ENCODE results near the gene ARID4B. TPM values are rescaled to one million over a fixed set of nuclear protein-coding genes. Genes with fewer than 3 reads are reported as not detected.

Gene ARID4B
- total RNA-seq, 1 experiment from 2014 or later, result 43.6 TPM

DNA sequence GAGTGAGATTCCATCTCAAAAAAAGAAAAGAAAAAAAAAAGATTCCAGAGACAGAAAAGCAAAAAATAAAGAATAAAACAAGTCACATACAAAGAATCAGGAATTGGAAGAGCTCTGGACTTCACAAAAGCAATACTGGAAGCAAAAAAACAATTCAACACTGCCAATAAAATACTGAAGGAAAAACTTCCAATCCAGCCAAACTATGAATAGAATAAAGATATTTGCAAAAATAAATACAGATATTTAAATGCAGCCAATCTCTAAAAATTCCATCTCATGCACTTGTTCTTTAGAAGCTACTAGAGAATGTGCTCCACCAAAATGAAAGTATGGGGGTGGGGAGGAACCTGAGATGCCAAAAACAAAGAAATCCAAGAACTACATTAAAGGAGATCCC, 137.5 kb downstream of the ARID4B start:
- H3K36me3 ChIP-seq (ENCODE audit: insufficient read depth, low read length), result peaks cover 27% of the 10 kb centered on the region; the same call in 1 of the 2 replicates

DNA sequence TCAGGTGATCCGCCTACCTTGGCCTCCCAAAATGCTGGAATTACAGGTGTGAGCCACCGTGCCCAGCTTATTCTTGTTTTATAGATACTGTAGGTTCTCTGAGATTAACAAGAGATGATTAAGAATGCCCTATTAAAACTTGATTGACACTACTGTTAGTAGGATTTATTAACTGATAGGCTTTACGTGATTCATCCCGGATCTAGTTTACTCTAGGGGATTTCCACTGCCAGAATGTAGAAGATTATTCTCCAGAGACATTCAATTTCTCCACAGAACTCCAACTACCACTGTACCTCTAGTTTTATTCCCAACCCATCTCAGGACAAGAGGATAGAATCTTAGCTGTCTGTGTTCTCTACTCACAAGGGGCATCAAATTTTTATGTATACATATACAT, 140.7 kb downstream of the ARID4B start:
- H3K4me2 ChIP-seq (ENCODE audit: low read depth, low read length, poor library complexity, severe bottlenecking), result no peak overlapping the region
- H3K27me3 ChIP-seq (ENCODE audit: low read length), result no peaks in the 10 kb centered on the region
- no peaks in the 10 kb centered on the region for H3K9me3 ChIP-seq (ENCODE audit: low read length)
- no peak overlapping the region for H2AFZ ChIP-seq (ENCODE audit: low read length)
- no peak overlapping the region for H3K9ac ChIP-seq (ENCODE audit: low read length)
- DNase-seq, result no peak
- H3K36me3 ChIP-seq (ENCODE audit: insufficient read depth, low read length), result peaks cover 12% of the 10 kb centered on the region; the same call in 1 of the 2 replicates
- no peak overlapping the region for H3K27ac ChIP-seq (ENCODE audit: low read length)
- H3K4me1 ChIP-seq (ENCODE audit: low read length), result no peaks in the 10 kb centered on the region
- peaks cover 31% of the 10 kb centered on the region for H3K79me2 ChIP-seq (ENCODE audit: low read length)
- H3K9me2 ChIP-seq (replicated peaks; ENCODE audit: insufficient read depth, low read length), result no peaks in the 10 kb centered on the region
- H3K4me3 ChIP-seq (ENCODE audit: low read length), result no peak overlapping the region
- no peaks in the 10 kb centered on the region for H4K20me1 ChIP-seq (ENCODE audit: insufficient read depth, low read depth, low read length)

More for the DNA sequence above, 137.5 kb downstream of the ARID4B start:
- Histone ChIP-seq H3K4me1 (ENCODE audit: low read length) (no peaks in the 10 kb centered on the region), H4K20me1 (ENCODE audit: insufficient read depth, low read depth, low read length) (no peaks in the 10 kb centered on the region), H3K4me2 (ENCODE audit: low read depth, low read length, poor library complexity, severe bottlenecking) (no peak overlapping the region), H3K79me2 (ENCODE audit: low read length) (peaks cover 39% of the 10 kb centered on the region), H3K4me3 (ENCODE audit: low read length) (no peak overlapping the region), H3K27me3 (ENCODE audit: low read length) (no peaks in the 10 kb centered on the region), H3K27ac (ENCODE audit: low read length) (no peak overlapping the region), H2AFZ (ENCODE audit: low read length) (no peak overlapping the region), H3K9me3 (ENCODE audit: low read length) (no peaks in the 10 kb centered on the region), H3K9ac (ENCODE audit: low read length) (no peak overlapping the region), H3K9me2 (replicated peaks; ENCODE audit: insufficient read depth, low read length) (no peaks in the 10 kb centered on the region)
- DNase-seq, result no peak

DNA sequence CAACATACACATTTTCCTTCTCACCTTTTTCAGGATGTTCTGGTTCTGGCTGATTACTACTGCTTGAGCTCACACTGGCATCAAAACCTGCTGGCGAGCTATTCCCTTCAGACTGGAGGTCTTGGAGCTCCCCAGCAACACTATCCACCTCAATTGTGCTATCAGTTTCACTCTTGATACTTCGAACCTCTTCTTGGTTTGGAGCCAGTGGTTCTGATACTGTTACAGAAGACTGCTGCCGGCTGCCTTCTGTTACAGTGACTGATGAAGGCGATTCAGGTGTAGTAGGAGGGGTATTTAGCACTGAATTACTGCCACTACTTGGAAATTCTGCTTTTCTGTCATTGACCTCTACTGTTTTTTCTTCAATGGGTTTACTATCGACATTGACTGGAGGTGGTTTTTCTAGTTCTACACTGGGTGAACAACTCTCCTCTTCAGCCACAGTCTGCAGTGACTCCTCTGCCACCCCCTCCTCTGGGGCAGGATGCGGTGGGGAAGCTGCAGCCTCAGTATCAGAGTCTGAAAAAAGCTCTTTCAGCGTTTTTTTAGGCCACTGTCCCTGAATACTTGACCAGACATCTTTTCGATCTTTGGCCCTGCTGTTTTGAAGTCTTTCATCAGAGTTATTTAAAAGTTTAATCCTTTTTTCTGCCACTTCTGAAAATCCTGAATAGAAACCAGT, 146.3 kb downstream of the ARID4B start:
- H3K27ac ChIP-seq (ENCODE audit: low read length), result no peak overlapping the region
- peaks cover 24% of the 10 kb centered on the region for H3K36me3 ChIP-seq (ENCODE audit: insufficient read depth, low read length)

DNA sequence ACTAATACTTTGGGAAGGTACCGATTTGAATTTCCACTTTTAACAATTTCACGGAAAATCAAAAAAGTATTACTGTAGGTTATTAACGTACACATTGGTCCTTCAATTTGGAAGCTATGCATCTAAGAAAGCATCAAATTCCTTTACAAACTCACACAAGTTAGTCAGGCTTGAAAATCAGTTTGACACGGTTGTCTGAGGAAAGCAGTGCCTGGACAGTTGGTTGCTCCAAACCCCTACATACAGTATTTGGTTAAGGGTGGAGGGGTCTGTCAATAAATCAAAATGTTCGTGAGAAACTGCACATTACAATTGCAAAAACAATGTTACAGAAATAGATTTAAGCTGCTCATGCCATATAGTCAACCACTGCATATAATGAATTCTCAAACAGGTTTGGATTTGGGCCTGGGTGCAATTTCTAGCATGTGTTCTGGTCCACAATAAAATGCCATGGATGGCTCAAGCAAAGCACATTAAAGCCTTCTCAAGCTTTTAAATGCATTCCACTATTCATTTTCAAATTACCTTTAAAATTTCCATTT, 147.0 kb downstream of the ARID4B start:
- Histone ChIP-seq H3K36me3 (ENCODE audit: insufficient read depth, low read length) (peaks cover 26% of the 10 kb centered on the region), H3K27ac (ENCODE audit: low read length) (no peak overlapping the region), H3K9me3 (ENCODE audit: low read length) (no peaks in the 10 kb centered on the region), H3K4me1 (ENCODE audit: low read length) (no peaks in the 10 kb centered on the region), H3K27me3 (ENCODE audit: low read length) (no peaks in the 10 kb centered on the region), H3K9me2 (replicated peaks; ENCODE audit: insufficient read depth, low read length) (no peaks in the 10 kb centered on the region), H4K20me1 (ENCODE audit: insufficient read depth, low read depth, low read length) (no peaks in the 10 kb centered on the region), H3K4me2 (ENCODE audit: low read depth, low read length, poor library complexity, severe bottlenecking) (no peak overlapping the region), H3K4me3 (ENCODE audit: low read length) (no peak overlapping the region), H3K9ac (ENCODE audit: low read length) (no peak overlapping the region), H2AFZ (ENCODE audit: low read length) (no peak overlapping the region), H3K79me2 (ENCODE audit: low read length) (peaks cover 25% of the 10 kb centered on the region)
- no peak for DNase-seq

More for the DNA sequence above, 146.3 kb downstream of the ARID4B start:
- Histone ChIP-seq H3K4me2 (ENCODE audit: low read depth, low read length, poor library complexity, severe bottlenecking) (no peak overlapping the region), H3K9ac (ENCODE audit: low read length) (no peak overlapping the region), H3K4me1 (ENCODE audit: low read length) (no peaks in the 10 kb centered on the region), H4K20me1 (ENCODE audit: insufficient read depth, low read depth, low read length) (no peaks in the 10 kb centered on the region), H3K9me3 (ENCODE audit: low read length) (no peaks in the 10 kb centered on the region), H3K27me3 (ENCODE audit: low read length) (no peaks in the 10 kb centered on the region), H3K9me2 (replicated peaks; ENCODE audit: insufficient read depth, low read length) (no peaks in the 10 kb centered on the region), H2AFZ (ENCODE audit: low read length) (no peak overlapping the region), H3K4me3 (ENCODE audit: low read length) (no peak overlapping the region), H3K79me2 (ENCODE audit: low read length) (peaks cover 25% of the 10 kb centered on the region)
- no peak for DNase-seq

DNA sequence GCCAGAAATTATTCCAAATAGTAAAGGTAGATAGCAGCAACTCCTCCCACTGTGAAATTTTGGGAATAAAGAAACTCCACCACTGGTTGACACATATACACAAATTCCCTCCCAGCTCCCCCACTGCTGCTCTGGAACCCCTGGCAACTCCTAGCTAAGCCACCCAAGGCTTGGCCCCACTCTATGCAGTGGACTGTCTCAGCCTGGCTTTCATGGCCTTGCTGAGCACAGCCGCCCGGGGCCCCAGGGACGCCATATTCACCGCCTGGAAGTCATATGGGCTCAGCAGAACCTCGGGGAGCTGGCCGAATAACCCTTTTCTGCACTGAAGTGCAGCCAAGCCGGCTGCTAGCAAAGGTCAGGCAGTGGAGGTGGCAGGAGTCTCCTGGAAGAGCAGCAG, 151.5 kb downstream of the ARID4B start:
- H3K27me3 ChIP-seq (ENCODE audit: low read length), result no peaks in the 10 kb centered on the region
- H3K9ac ChIP-seq (ENCODE audit: low read length), result no peak overlapping the region
- H3K4me2 ChIP-seq (ENCODE audit: low read depth, low read length, poor library complexity, severe bottlenecking), result no peak overlapping the region
- H3K36me3 ChIP-seq (ENCODE audit: insufficient read depth, low read length), result peaks cover 53% of the 10 kb centered on the region
- H4K20me1 ChIP-seq (ENCODE audit: insufficient read depth, low read depth, low read length), result no peaks in the 10 kb centered on the region
- no peaks in the 10 kb centered on the region for H3K4me1 ChIP-seq (ENCODE audit: low read length)
- peaks cover 27% of the 10 kb centered on the region for H3K79me2 ChIP-seq (ENCODE audit: low read length)
- no peak overlapping the region for H3K27ac ChIP-seq (ENCODE audit: low read length)
- DNase-seq, result no peak
- no peak overlapping the region for H2AFZ ChIP-seq (ENCODE audit: low read length)
- H3K9me2 ChIP-seq (replicated peaks; ENCODE audit: insufficient read depth, low read length), result no peaks in the 10 kb centered on the region
- H3K9me3 ChIP-seq (ENCODE audit: low read length), result no peaks in the 10 kb centered on the region
- no peak overlapping the region for H3K4me3 ChIP-seq (ENCODE audit: low read length)

DNA sequence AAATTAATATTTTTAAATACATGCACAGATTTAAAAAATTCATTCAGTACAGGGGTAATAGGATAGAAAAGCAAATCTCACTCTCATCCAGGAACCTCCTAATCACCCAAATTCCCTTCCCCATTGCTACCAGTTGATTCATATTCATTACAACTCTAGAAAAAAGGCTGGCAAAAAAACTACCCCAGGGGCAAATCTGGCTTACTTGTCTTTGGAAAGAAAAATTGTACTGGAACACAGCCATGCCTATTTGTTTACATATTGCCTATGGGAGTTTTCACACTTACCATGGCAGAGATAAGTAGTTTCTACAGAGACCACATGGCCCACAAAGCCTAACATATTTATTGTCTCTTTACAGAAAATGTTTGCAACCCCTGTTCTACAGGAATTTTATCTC, 158.0 kb downstream of the ARID4B start:
- Histone ChIP-seq H3K36me3 (ENCODE audit: insufficient read depth, low read length) (peaks cover 49% of the 10 kb centered on the region), H3K27ac (ENCODE audit: low read length) (no peak overlapping the region), H2AFZ (ENCODE audit: low read length) (no peak overlapping the region), H3K4me1 (ENCODE audit: low read length) (no peaks in the 10 kb centered on the region), H3K4me3 (ENCODE audit: low read length) (no peak overlapping the region), H3K9me3 (ENCODE audit: low read length) (no peaks in the 10 kb centered on the region), H3K9ac (ENCODE audit: low read length) (no peak overlapping the region), H4K20me1 (ENCODE audit: insufficient read depth, low read depth, low read length) (no peaks in the 10 kb centered on the region), H3K4me2 (ENCODE audit: low read depth, low read length, poor library complexity, severe bottlenecking) (no peak overlapping the region), H3K27me3 (ENCODE audit: low read length) (no peaks in the 10 kb centered on the region), H3K79me2 (ENCODE audit: low read length) (peaks cover 2% of the 10 kb centered on the region; the same call in 1 of the 2 replicates), H3K9me2 (replicated peaks; ENCODE audit: insufficient read depth, low read length) (no peaks in the 10 kb centered on the region)
- no peak for DNase-seq

DNA sequence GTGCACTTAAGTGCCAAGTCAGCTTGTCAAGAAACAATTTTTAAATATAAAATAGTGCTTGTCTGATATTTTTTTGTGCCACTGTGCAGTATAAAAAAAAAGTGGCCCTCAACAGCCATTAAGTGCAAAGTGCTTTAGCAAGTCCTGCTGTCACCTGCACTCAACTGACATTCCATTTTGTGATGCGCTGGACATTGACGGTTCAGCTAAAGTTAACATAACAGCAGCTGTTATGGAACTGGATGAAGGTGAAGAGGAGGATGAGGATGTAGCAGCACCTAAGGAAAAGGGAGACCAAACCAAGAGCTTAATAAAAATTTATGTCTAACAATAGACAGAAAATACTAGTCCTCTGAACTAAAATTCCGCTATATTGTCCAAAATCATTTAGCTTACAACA, 159.6 kb downstream of the ARID4B start:
- no peak overlapping the region for H3K9ac ChIP-seq (ENCODE audit: low read length)
- H3K27ac ChIP-seq (ENCODE audit: low read length), result no peak overlapping the region
- no peak overlapping the region for H2AFZ ChIP-seq (ENCODE audit: low read length)
- H3K27me3 ChIP-seq (ENCODE audit: low read length), result no peaks in the 10 kb centered on the region
- no peaks in the 10 kb centered on the region for H3K4me1 ChIP-seq (ENCODE audit: low read length)
- no peak overlapping the region for H3K4me3 ChIP-seq (ENCODE audit: low read length)
- no peaks in the 10 kb centered on the region for H4K20me1 ChIP-seq (ENCODE audit: insufficient read depth, low read depth, low read length)
- no peaks in the 10 kb centered on the region for H3K9me3 ChIP-seq (ENCODE audit: low read length)
- H3K79me2 ChIP-seq (ENCODE audit: low read length), result no peaks in the 10 kb centered on the region
- DNase-seq, result no peak
- no peaks in the 10 kb centered on the region for H3K9me2 ChIP-seq (replicated peaks; ENCODE audit: insufficient read depth, low read length)
- peaks cover 41% of the 10 kb centered on the region; the same call in 1 of the 2 replicates for H3K36me3 ChIP-seq (ENCODE audit: insufficient read depth, low read length)
- no peak overlapping the region for H3K4me2 ChIP-seq (ENCODE audit: low read depth, low read length, poor library complexity, severe bottlenecking)

DNA sequence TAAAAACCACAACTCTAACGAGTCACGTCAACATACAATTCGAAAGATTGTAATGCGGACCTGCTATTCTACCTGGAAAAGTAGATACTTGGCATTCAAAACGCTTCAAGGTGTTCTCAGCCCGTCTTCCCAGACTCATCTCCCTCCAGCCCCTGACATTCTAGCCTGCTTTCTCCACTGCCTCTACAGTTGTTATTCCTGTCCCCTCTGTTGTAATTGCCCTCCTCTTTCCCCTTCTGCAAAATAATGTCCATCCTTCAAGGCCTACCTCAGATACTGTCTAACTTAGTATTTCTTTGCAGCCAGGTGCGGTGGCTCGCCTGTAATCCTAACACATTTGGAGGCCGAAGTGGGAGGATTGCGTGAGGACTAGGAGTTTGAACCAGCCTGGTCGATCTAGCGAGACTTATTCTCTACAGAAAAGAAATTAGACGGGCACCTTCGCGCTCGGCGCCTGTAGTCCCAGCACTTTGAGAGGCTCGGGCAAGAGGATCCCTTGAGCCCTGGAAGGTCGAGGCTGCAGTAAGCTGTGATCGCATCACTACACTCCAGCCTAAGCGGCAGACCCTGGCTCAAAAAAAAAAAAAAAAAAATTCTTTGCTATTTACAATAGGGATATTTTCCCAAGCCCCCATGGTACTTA, 166.2 kb downstream of the ARID4B start:
- peak overlapping the region; percentile 88 for H3K4me3 ChIP-seq (ENCODE audit: low read length)
- H3K9me2 ChIP-seq (replicated peaks; ENCODE audit: insufficient read depth, low read length), result no peaks in the 10 kb centered on the region
- no peaks in the 10 kb centered on the region for H3K27me3 ChIP-seq (ENCODE audit: low read length)
- H3K9me3 ChIP-seq (ENCODE audit: low read length), result no peaks in the 10 kb centered on the region
- H3K36me3 ChIP-seq (ENCODE audit: insufficient read depth, low read length), result peaks cover 14% of the 10 kb centered on the region; the same call in 1 of the 2 replicates
- peak overlapping the region; percentile 78; the same call in 1 of the 2 replicates for H2AFZ ChIP-seq (ENCODE audit: low read length)
- H3K27ac ChIP-seq (ENCODE audit: low read length), result peak overlapping the region; percentile 41; the same call in 1 of the 2 replicates
- no peaks in the 10 kb centered on the region for H4K20me1 ChIP-seq (ENCODE audit: insufficient read depth, low read depth, low read length)
- H3K4me1 ChIP-seq (ENCODE audit: low read length), result peaks cover 18% of the 10 kb centered on the region
- H3K79me2 ChIP-seq (ENCODE audit: low read length), result peaks cover 41% of the 10 kb centered on the region
- no peak for DNase-seq
- H3K9ac ChIP-seq (ENCODE audit: low read length), result peak overlapping the region; percentile 79
- peak overlapping the region; percentile 93 for H3K4me2 ChIP-seq (ENCODE audit: low read depth, low read length, poor library complexity, severe bottlenecking)
